Activated CD4-positive, alpha-beta T cell treated with anti-CD3 and anti-CD28 coated beads for 36 hours (primary cell): ENCODE data around the gene SLC23A3. TPM values are rescaled to one million over a fixed set of nuclear protein-coding genes. Genes with fewer than 3 reads are reported as not detected.
A peak's percentile ranks its signal among the peaks of the same experiment; 100 is the strongest.

Experiments used
- ATAC-seq: fragments of 200-7000 bp; cut with Tn5 transposase; one replicate; pipeline ENCODE4 v1.10.0; 2021; ENCODE audit warnings: mild to moderate bottlenecking, moderate library complexity
- CTCF ChIA-PET: fragments of 350-600 bp; sonication (Branson Sonifier 250); formaldehyde crosslinking; loops from one replicate; lab custom pipeline; 2021; ENCODE audit warnings: antibody characterized with exemption; lab: Charles Lee
- POLR2A ChIA-PET: fragments of 350-600 bp; sonication (Branson Sonifier 250); formaldehyde crosslinking; loops from one replicate; lab custom pipeline; 2021; ENCODE audit warnings: antibody characterized with exemption, inconsistent platforms; lab: Charles Lee
- DNase-seq: peaks from one replicate; pipeline ENCODE4 v3.0.0-alpha.2; 2020
- H3K27ac Mint-ChIP-seq: one replicate; pipeline ENCODE4 v1.8.0; 2021; ENCODE audit warnings: mixed read lengths
- H3K27me3 Mint-ChIP-seq: one replicate; pipeline ENCODE4 v1.8.0; 2021; ENCODE audit warnings: mixed read lengths
- H3K36me3 Mint-ChIP-seq: one replicate; pipeline ENCODE4 v1.8.0; 2021; ENCODE audit warnings: low read depth, mixed read lengths
- H3K4me1 Mint-ChIP-seq: one replicate; pipeline ENCODE4 v1.8.0; 2021; ENCODE audit warnings: mixed read lengths
- H3K4me3 Mint-ChIP-seq: one replicate; pipeline ENCODE4 v1.8.0; 2021; ENCODE audit warnings: mild to moderate bottlenecking, moderate library complexity, mixed read lengths
- H3K9me3 Mint-ChIP-seq: one replicate; pipeline ENCODE4 v1.8.0; 2021; ENCODE audit warnings: low read depth, mixed read lengths
- intact Hi-C, 2 experiments: fragments of 100-400 bp; cut with DNase I in 1 of 2; cut with micrococcal nuclease in 1 of 2; formaldehyde crosslinking; loops; one replicate each; pipeline versions ENCODE4 v1.14.2 to v1.15.1; 2022 to 2024; cut with DNase I, micrococcal nuclease
- total RNA-seq, 2 experiments: library from RNA; stranded (reverse); gene quantifications; one replicate each; pipeline ENCODE4 v1.2.3, GENCODE V29; 2021

SLC23A3 gene
- total RNA-seq, 2 experiments from 2014 or later: 1.2 to 1.9 TPM

GRCh38 chr2:219182331-219183150 lies 12.7 kb upstream of the SLC23A3 start:
- ChIA-PET POLR2A (no interaction called here), CTCF (interaction anchor here (0.6 to 2.2 kb wide), 6 partner anchors 13 to 113 kb away, joined by 3 to 5 read pairs (median 4); partner anchors contain the start of genes GLB1L, SLC23A3 and STK16)
- DNase-seq (peak; percentile 52), ATAC-seq (no peak)
- intact Hi-C loops: no loop called here
- H3K4me3 Mint-ChIP-seq: no peak overlapping the region
- peaks cover 43% of the 10 kb centered on the region for H3K36me3 Mint-ChIP-seq
- H3K4me1 Mint-ChIP-seq: peaks cover 54% of the 10 kb centered on the region
- no peaks in the 10 kb centered on the region for H3K27me3 Mint-ChIP-seq
- no peaks in the 10 kb centered on the region for H3K9me3 Mint-ChIP-seq
- peak overlapping the region; percentile 34 for H3K27ac Mint-ChIP-seq

- H3K4me1 Mint-ChIP-seq: peaks cover 44% of the 10 kb centered on the region
- no peak for ATAC-seq
- no peaks in the 10 kb centered on the region for H3K9me3 Mint-ChIP-seq
- peaks cover 43% of the 10 kb centered on the region for H3K36me3 Mint-ChIP-seq
- no peak overlapping the region for H3K4me3 Mint-ChIP-seq
- ChIA-PET CTCF (interaction anchor here (0.6 to 2.2 kb wide), 5 partner anchors 9 to 114 kb away, joined by 3 to 5 read pairs (median 3); no protein-coding TSS in a partner anchor), POLR2A (no interaction called here)
- DNase-seq: no peak
- H3K27me3 Mint-ChIP-seq: no peaks in the 10 kb centered on the region
- intact Hi-C loops: no loop called here
- peak overlapping the region; percentile 83 for H3K27ac Mint-ChIP-seq
Observed at GRCh38 chr2:219181531-219181930, 11.7 kb upstream of the SLC23A3 start.

- Mint-ChIP-seq H3K9me3 (no peaks in the 10 kb centered on the region), H3K36me3 (peaks cover 43% of the 10 kb centered on the region), H3K4me1 (peaks cover 41% of the 10 kb centered on the region), H3K4me3 (no peak overlapping the region), H3K27ac (peak overlapping the region; percentile 83), H3K27me3 (no peaks in the 10 kb centered on the region)
- no peak for DNase-seq
- intact Hi-C loops: no loop called here
- CTCF ChIA-PET: interaction anchor here (0.7 to 2.2 kb wide), 5 partner anchors 9 to 21 kb away, joined by 3 to 5 read pairs (median 3); partner anchors contain the start of genes NHEJ1 and SLC23A3
- ATAC-seq: no peak
- POLR2A ChIA-PET: no interaction called here
Observed at GRCh38 chr2:219180961-219181360, 11.1 kb upstream of the SLC23A3 start.

GRCh38 chr2:219179601-219180465 lies 10.0 kb upstream of the SLC23A3 start:
- ATAC-seq (no peak), DNase-seq (no peak)
- Mint-ChIP-seq H3K27me3 (no peaks in the 10 kb centered on the region), H3K4me1 (peaks cover 46% of the 10 kb centered on the region), H3K27ac (peak overlapping the region; percentile 80), H3K36me3 (peaks cover 36% of the 10 kb centered on the region), H3K4me3 (peak overlapping the region; percentile 86), H3K9me3 (no peaks in the 10 kb centered on the region)
- CTCF ChIA-PET: interaction anchor here (0.5 to 1.6 kb wide), 8 partner anchors 9 to 50 kb away, joined by 3 to 7 read pairs (median 3); partner anchors contain the start of genes ANKZF1, ATG9A, NHEJ1 and SLC23A3
- intact Hi-C loops: loop anchor here (5.0 kb wide), 2 partner anchors 117 to 523 kb away; partner anchors contain the start of genes BCS1L (in 1 of the 2) and ZNF142 (in 1 of the 2)
- POLR2A ChIA-PET: interaction anchor here (1.0 kb wide), 1 partner anchor 27 kb away, joined by 3 read pairs; the partner anchor contains the start of gene ZFAND2B

GRCh38 chr2:219178377-219179175 lies 8.7 kb upstream of the SLC23A3 start:
- ATAC-seq (peak; percentile 1), DNase-seq (peak; percentile 68)
- CTCF ChIA-PET: interaction anchor here (0.6 to 1.6 kb wide), 3 partner anchors 28 to 51 kb away, joined by 3 to 7 read pairs (median 3); partner anchors contain the start of genes ANKZF1, ATG9A and ZFAND2B
- Mint-ChIP-seq H3K4me1 (peaks cover 56% of the 10 kb centered on the region), H3K27ac (peak overlapping the region; percentile 80), H3K36me3 (peaks cover 42% of the 10 kb centered on the region), H3K9me3 (no peaks in the 10 kb centered on the region), H3K4me3 (peak overlapping the region; percentile 86), H3K27me3 (no peaks in the 10 kb centered on the region)
- intact Hi-C loops: loop anchor here (1.0 to 5.0 kb wide), 9 partner anchors 28 to 610 kb away; partner anchors contain the start of genes ANKZF1 (in 1 of the 2), ATG9A (in 1 of the 2), BCS1L (in 1 of the 2) and CNOT9 (in 1 of the 2)
- POLR2A ChIA-PET: no interaction called here

GRCh38 chr2:219177552-219178376 lies 7.9 kb upstream of the SLC23A3 start, which contains the start of gene RETREG2:
TSS of gene RETREG2 (plus strand) at chr2:219178275. CDS start at chr2:219178353, 78 bp downstream.
- peaks cover 39% of the 10 kb centered on the region for H3K36me3 Mint-ChIP-seq
- peak within 1 kb of the TSS; percentile 97 for H3K27ac Mint-ChIP-seq
- intact Hi-C loops: loop anchor here (1.0 to 5.0 kb wide), 20 partner anchors 17 to 781 kb away; partner anchors contain the start of genes ANKZF1 (in 2 of the 2), ATG9A (in 2 of the 2), DNAJB2 (in 2 of the 2) and ZFAND2B (in 2 of the 2)
- no peaks in the 10 kb centered on the region for H3K27me3 Mint-ChIP-seq
- no peaks in the 10 kb centered on the region for H3K9me3 Mint-ChIP-seq
- peaks cover 52% of the 10 kb centered on the region for H3K4me1 Mint-ChIP-seq
- ATAC-seq (peak; percentile 60), DNase-seq (peak; percentile 90)
- CTCF ChIA-PET: interaction anchor here (0.6 to 2.0 kb wide), 3 partner anchors 19 to 176 kb away, joined by 3 to 5 read pairs (median 3); no protein-coding TSS in a partner anchor
- peak within 1 kb of the TSS; percentile 86 for H3K4me3 Mint-ChIP-seq
- POLR2A ChIA-PET: no interaction called here

- ChIA-PET CTCF (interaction anchor here (0.6 to 3.1 kb wide), 16 partner anchors 14 to 197 kb away, joined by 3 to 29 read pairs (median 5); partner anchors contain the start of genes ABCB6, DNAJB2, NHEJ1 and ZFAND2B), POLR2A (interaction anchor here (0.7 to 1.4 kb wide), 5 partner anchors 29 to 118 kb away, joined by 3 to 8 read pairs (median 5); partner anchors contain the start of genes ANKZF1, ATG9A, TUBA4A and TUBA4B)
- intact Hi-C loops: loop anchor here (1.0 to 5.0 kb wide), 15 partner anchors 17 to 781 kb away; partner anchors contain the start of genes DNAJB2 (in 2 of the 2), NHEJ1 (in 2 of the 2), ABCB6 (in 1 of the 2) and ANKZF1 (in 1 of the 2)
- peak; percentile 81 for ATAC-seq
- H3K27me3 Mint-ChIP-seq: no peaks in the 10 kb centered on the region
- DNase-seq: peak; percentile 93
- no peaks in the 10 kb centered on the region for H3K9me3 Mint-ChIP-seq
- H3K27ac Mint-ChIP-seq: peak within 1 kb of the TSS; percentile 97
- H3K4me3 Mint-ChIP-seq: peak within 1 kb of the TSS; percentile 86
- H3K36me3 Mint-ChIP-seq: peaks cover 37% of the 10 kb centered on the region
- peaks cover 50% of the 10 kb centered on the region for H3K4me1 Mint-ChIP-seq
Observed at GRCh38 chr2:219176818-219177551, 7.2 kb upstream of the SLC23A3 start, which contains the start of gene CNPPD1. TSS of gene CNPPD1 (minus strand) at chr2:219176925. CDS start at chr2:219176828, 97 bp downstream.

GRCh38 chr2:219175928-219176817 lies 6.3 kb upstream of the SLC23A3 start:
- peak overlapping the region; percentile 86 for H3K4me3 Mint-ChIP-seq
- peak overlapping the region; percentile 68 for H3K27ac Mint-ChIP-seq
- H3K9me3 Mint-ChIP-seq: no peaks in the 10 kb centered on the region
- intact Hi-C loops: loop anchor here (1.0 to 5.0 kb wide), 6 partner anchors 16 to 519 kb away; partner anchors contain the start of genes BCS1L (in 1 of the 2), CHPF (in 1 of the 2), NHEJ1 (in 1 of the 2) and TTLL4 (in 1 of the 2)
- ChIA-PET POLR2A (interaction anchor here (0.6 to 1.4 kb wide), 8 partner anchors 30 to 119 kb away, joined by 3 to 8 read pairs (median 4); partner anchors contain the start of genes ANKZF1, ATG9A, DNAJB2 and TUBA4A), CTCF (interaction anchor here (0.6 to 3.1 kb wide), 21 partner anchors 10 to 196 kb away, joined by 3 to 29 read pairs (median 4); partner anchors contain the start of genes ABCB6, DNAJB2, NHEJ1 and ZFAND2B)
- ATAC-seq (peak; percentile 18), DNase-seq (peak; percentile 57)
- peaks cover 46% of the 10 kb centered on the region for H3K4me1 Mint-ChIP-seq
- no peaks in the 10 kb centered on the region for H3K27me3 Mint-ChIP-seq
- H3K36me3 Mint-ChIP-seq: peaks cover 34% of the 10 kb centered on the region
